Activated naive CD4-positive, alpha-beta T cell treated with anti-CD3 and anti-CD28 coated beads for 36 hours (primary cell): ENCODE results near the gene RBKS. TPM values are rescaled to one million over a fixed set of nuclear protein-coding genes. Genes with fewer than 3 reads are reported as not detected.
"Not testable (repeated sequence)": the region's sequence is repeated elsewhere in the genome, so short reads cannot be mapped to it uniquely, and the experiment has no call there.

Source experiments
- CTCF ChIA-PET: fragments of 350-600 bp; sonication (Branson Sonifier 250); formaldehyde crosslinking; loops from one replicate; lab custom pipeline; 2021; ENCODE audit warnings: antibody characterized with exemption; lab: Charles Lee
- DNase-seq: peaks from one replicate; pipeline ENCODE4 v3.0.0-alpha.2; 2020
- H3K27ac Mint-ChIP-seq: one replicate; pipeline ENCODE4 v1.8.0; 2021; ENCODE audit warnings: mild to moderate bottlenecking, mixed read lengths
- H3K27me3 Mint-ChIP-seq: one replicate; pipeline ENCODE4 v1.8.0; 2021; ENCODE audit warnings: low read depth, mixed read lengths
- H3K36me3 Mint-ChIP-seq: one replicate; pipeline ENCODE4 v1.8.0; 2021; ENCODE audit warnings: low read depth, mixed read lengths
- H3K4me1 Mint-ChIP-seq: one replicate; pipeline ENCODE4 v1.8.0; 2021; ENCODE audit warnings: low read depth, mixed read lengths
- H3K4me3 Mint-ChIP-seq: one replicate; pipeline ENCODE4 v1.8.0; 2021; ENCODE audit warnings: mild to moderate bottlenecking, moderate library complexity, mixed read lengths
- H3K9me3 Mint-ChIP-seq: one replicate; pipeline ENCODE4 v1.8.0; 2021; ENCODE audit warnings: mixed read lengths
- intact Hi-C: fragments of 100-400 bp; cut with micrococcal nuclease; formaldehyde crosslinking; loops from one replicate; pipeline ENCODE4 v1.15.1; 2023
- total RNA-seq, 2 experiments: library from RNA; stranded (reverse); gene quantifications; one replicate each; pipeline ENCODE4 v1.2.3, GENCODE V29; 2021

Gene RBKS
- total RNA-seq, 2 experiments from 2014 or later = 1.1 to 1.2 TPM

GRCh38 chr2:27781496-27781895, 108.7 kb downstream of the RBKS start:
- no peak overlapping the region for H3K27ac Mint-ChIP-seq
- H3K27me3 Mint-ChIP-seq = no peaks in the 10 kb centered on the region
- DNase-seq = no peak
- no peaks in the 10 kb centered on the region for H3K9me3 Mint-ChIP-seq
- peaks cover 17% of the 10 kb centered on the region for H3K4me1 Mint-ChIP-seq
- CTCF ChIA-PET = interaction anchor here (0.7 kb wide), 1 partner anchor 504 kb away, joined by 3 read pairs; no protein-coding TSS in a partner anchor
- no peak overlapping the region for H3K4me3 Mint-ChIP-seq
- peaks cover 9% of the 10 kb centered on the region for H3K36me3 Mint-ChIP-seq
- intact Hi-C loops = no loop called here

- H3K4me1 Mint-ChIP-seq = peaks cover 27% of the 10 kb centered on the region
- DNase-seq = no peak
- peak overlapping the region; percentile 62 for H3K27ac Mint-ChIP-seq
- H3K36me3 Mint-ChIP-seq = peaks cover 18% of the 10 kb centered on the region
- no peak overlapping the region for H3K4me3 Mint-ChIP-seq
- CTCF ChIA-PET = no interaction called here
- no peaks in the 10 kb centered on the region for H3K27me3 Mint-ChIP-seq
- no peaks in the 10 kb centered on the region for H3K9me3 Mint-ChIP-seq
- intact Hi-C loops = no loop called here
These were observed 110.7 kb downstream of the RBKS start for GRCh38 chr2:27779417-27780055.

- CTCF ChIA-PET = interaction anchor here (0.7 to 1.6 kb wide), 3 partner anchors 11 to 93 kb away, joined by 4 to 7 read pairs (median 4); no protein-coding TSS in a partner anchor
- DNase-seq = no peak
These were observed 113.5 kb downstream of the RBKS start for GRCh38 chr2:27776696-27777095.

GRCh38 chr2:27776097-27776496, 114.1 kb downstream of the RBKS start:
- peaks cover 21% of the 10 kb centered on the region for H3K36me3 Mint-ChIP-seq

More at GRCh38 chr2:27776696-27777095, 113.5 kb downstream of the RBKS start:
- H3K9me3 Mint-ChIP-seq = no peaks in the 10 kb centered on the region
- peaks cover 18% of the 10 kb centered on the region for H3K36me3 Mint-ChIP-seq
- H3K4me1 Mint-ChIP-seq = peaks cover 48% of the 10 kb centered on the region
- H3K27ac Mint-ChIP-seq = no peak overlapping the region
- H3K4me3 Mint-ChIP-seq = no peak overlapping the region
- H3K27me3 Mint-ChIP-seq = no peaks in the 10 kb centered on the region
- intact Hi-C loops = no loop called here

GRCh38 chr2:27773959-27774358, 116.2 kb downstream of the RBKS start:
- intact Hi-C loops = loop anchor here (2.0 to 5.0 kb wide), 2 partner anchors 117 to 678 kb away; partner anchors contain the start of genes BABAM2 and RBKS
- no peaks in the 10 kb centered on the region for H3K27me3 Mint-ChIP-seq
- no peak for DNase-seq
- H3K36me3 Mint-ChIP-seq = peaks cover 16% of the 10 kb centered on the region
- H3K4me1 Mint-ChIP-seq = peaks cover 48% of the 10 kb centered on the region
- H3K27ac Mint-ChIP-seq = no peak overlapping the region
- no peaks in the 10 kb centered on the region for H3K9me3 Mint-ChIP-seq
- CTCF ChIA-PET = no interaction called here
- H3K4me3 Mint-ChIP-seq = no peak overlapping the region

More at GRCh38 chr2:27776097-27776496, 114.1 kb downstream of the RBKS start:
- intact Hi-C loops = no loop called here
- Mint-ChIP-seq H3K27me3 (no peaks in the 10 kb centered on the region), H3K4me1 (peaks cover 50% of the 10 kb centered on the region), H3K4me3 (no peak overlapping the region), H3K9me3 (no peaks in the 10 kb centered on the region), H3K27ac (no peak overlapping the region)
- no peak for DNase-seq
- CTCF ChIA-PET = interaction anchor here (1.1 to 1.6 kb wide), 2 partner anchors 53 to 93 kb away, joined by 4 to 7 read pairs; no protein-coding TSS in a partner anchor

DNA sequence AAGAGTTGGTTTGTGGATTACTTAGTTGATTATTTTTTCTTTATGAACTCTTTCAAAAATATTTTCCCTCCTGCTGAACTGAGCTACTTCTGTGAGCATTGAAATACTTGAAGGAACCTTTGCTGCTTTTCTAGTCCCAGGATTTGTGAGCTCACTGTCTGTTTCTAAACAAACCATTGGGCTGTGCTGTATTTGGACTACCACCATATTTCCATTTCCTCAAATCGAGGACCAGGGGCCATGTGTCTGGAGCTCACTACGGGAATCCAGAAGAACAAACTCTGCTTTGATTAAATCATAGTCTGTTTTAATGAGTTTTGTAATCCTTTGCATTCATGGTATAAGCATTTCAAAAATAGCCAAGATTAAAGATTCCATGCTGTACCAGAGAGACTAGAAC, 117.4 kb downstream of the RBKS start:
- peak overlapping the region; percentile 70 for H3K4me3 Mint-ChIP-seq
- peaks cover 12% of the 10 kb centered on the region for H3K36me3 Mint-ChIP-seq
- CTCF ChIA-PET = interaction anchor here (0.6 to 2.4 kb wide), 7 partner anchors 50 to 814 kb away, joined by 3 to 7 read pairs (median 3); no protein-coding TSS in a partner anchor
- intact Hi-C loops = loop anchor here (2.0 to 5.0 kb wide), 2 partner anchors 118 to 679 kb away; partner anchors contain the start of genes BABAM2 and RBKS
- H3K27me3 Mint-ChIP-seq = no peaks in the 10 kb centered on the region
- DNase-seq = no peak
- H3K27ac Mint-ChIP-seq = peak overlapping the region; percentile 59
- peaks cover 41% of the 10 kb centered on the region for H3K4me1 Mint-ChIP-seq
- no peaks in the 10 kb centered on the region for H3K9me3 Mint-ChIP-seq

DNA sequence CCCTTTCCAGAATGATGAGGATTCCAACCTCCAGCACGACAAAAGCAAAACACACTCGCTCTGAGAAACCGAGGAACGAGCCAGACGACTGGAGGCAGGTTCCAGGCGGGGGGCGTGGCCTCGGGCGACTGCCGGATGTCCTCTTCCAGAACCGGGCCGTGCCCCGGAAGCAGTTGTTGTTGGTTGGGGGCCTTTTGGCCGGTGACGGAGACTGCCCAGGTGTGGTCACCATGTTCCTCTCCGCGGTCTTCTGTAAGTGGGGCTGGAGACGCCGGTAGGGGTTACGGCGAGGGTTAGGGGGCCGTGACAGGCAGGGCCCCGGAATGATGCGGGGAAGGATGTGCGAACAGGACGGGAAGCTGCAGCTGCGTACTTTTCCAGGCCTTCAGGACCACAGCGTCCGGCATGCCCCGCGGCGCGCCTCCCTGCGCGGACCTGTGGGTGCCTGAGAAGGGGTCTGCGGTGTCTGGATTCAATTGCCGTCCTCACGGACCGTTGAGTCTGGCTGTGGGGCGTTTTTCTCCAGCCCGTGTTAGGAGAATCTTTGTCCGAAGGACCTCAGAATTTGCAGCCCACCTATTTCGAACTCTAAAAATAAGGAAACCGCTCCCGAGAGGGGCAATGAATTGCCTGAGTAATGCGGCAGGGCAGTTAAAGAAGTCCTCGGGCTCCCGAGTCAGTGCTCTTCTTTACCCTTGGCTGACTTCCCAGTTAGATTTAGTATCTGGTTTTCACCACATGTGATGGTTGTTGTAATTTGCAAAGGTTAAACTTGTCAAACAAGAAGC, 118.4 kb downstream of the RBKS start, which contains the start of gene MRPL33:
TSS of gene MRPL33 (plus strand) at position 172 of the 788 bp plus-strand sequence. CDS start at position 231, 59 bp downstream.
- CTCF ChIA-PET = interaction anchor here (0.5 to 2.4 kb wide), 5 partner anchors 17 to 790 kb away, joined by 3 to 7 read pairs (median 3); no protein-coding TSS in a partner anchor

DNA sequence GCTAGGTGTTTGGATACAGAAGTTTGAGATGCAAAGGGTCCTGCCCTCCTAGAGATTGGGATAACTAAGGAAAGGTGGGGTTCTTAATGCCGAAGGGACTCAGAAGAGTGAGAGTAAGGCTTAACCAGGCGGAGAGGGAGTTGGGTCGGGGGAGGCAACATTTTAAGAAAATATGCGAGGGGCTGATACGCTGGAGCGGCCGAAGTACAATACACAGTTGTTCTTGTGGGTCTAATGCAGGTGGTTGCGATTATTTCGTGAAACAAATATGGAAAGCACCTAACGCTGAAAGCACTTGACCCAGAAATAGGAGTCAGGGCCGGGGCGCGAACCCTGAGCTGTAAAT, 119.0 kb downstream of the RBKS start:
- CTCF ChIA-PET = interaction anchor here (2.4 kb wide), 1 partner anchor 48 kb away, joined by 7 read pairs; no protein-coding TSS in a partner anchor
- Mint-ChIP-seq H3K4me3 (peak overlapping the region; percentile 98), H3K4me1 (peaks cover 34% of the 10 kb centered on the region), H3K36me3 (peaks cover 10% of the 10 kb centered on the region), H3K9me3 (no peaks in the 10 kb centered on the region), H3K27ac (peak overlapping the region; percentile 98), H3K27me3 (no peaks in the 10 kb centered on the region)
- intact Hi-C loops = loop anchor here (1.0 to 5.0 kb wide), 2 partner anchors 619 to 681 kb away; no protein-coding TSS in a partner anchor
- DNase-seq = no peak

More for the DNA sequence above, 118.4 kb downstream of the RBKS start, which contains the start of gene MRPL33:
- Mint-ChIP-seq H3K27ac (peak within 1 kb of the TSS; percentile 98), H3K36me3 (peaks cover 12% of the 10 kb centered on the region), H3K4me1 (peaks cover 36% of the 10 kb centered on the region), H3K4me3 (peak within 1 kb of the TSS; percentile 98), H3K27me3 (no peaks in the 10 kb centered on the region), H3K9me3 (no peaks in the 10 kb centered on the region)
- intact Hi-C loops = loop anchor here (1.0 to 5.0 kb wide), 3 partner anchors 119 to 681 kb away; partner anchors contain the start of genes BABAM2 and RBKS
- DNase-seq = peak; percentile 95

DNA sequence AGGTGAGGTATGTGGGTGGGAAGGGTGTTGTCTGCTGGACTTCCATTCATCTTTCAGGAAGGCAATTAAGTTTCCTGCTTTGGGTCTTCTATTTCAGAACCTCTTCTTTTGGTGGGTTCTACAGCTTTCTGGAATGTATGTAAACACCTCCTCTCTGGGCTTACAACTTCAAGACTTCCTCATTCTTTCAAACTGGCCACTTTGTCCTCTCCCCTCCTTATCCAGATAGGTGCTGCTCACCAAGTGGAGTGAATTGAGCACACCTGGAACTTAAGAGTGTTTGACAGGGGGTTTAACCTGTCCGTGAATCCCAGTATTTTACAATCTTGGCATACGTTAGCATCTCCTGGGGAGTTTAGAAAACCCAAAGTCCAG, 123.9 kb downstream of the RBKS start:
- H3K27ac Mint-ChIP-seq = no peak overlapping the region
- H3K4me1 Mint-ChIP-seq = peaks cover 14% of the 10 kb centered on the region
- intact Hi-C loops = no loop called here
- no peaks in the 10 kb centered on the region for H3K27me3 Mint-ChIP-seq
- CTCF ChIA-PET = no interaction called here
- H3K36me3 Mint-ChIP-seq = no peaks in the 10 kb centered on the region
- H3K4me3 Mint-ChIP-seq = peak overlapping the region; percentile 36
- no peak for DNase-seq
- no peaks in the 10 kb centered on the region for H3K9me3 Mint-ChIP-seq

GRCh38 chr2:27765621-27766286, 124.4 kb downstream of the RBKS start:
- Mint-ChIP-seq H3K4me1 (peaks cover 8% of the 10 kb centered on the region), H3K9me3 (no peaks in the 10 kb centered on the region)

DNA sequence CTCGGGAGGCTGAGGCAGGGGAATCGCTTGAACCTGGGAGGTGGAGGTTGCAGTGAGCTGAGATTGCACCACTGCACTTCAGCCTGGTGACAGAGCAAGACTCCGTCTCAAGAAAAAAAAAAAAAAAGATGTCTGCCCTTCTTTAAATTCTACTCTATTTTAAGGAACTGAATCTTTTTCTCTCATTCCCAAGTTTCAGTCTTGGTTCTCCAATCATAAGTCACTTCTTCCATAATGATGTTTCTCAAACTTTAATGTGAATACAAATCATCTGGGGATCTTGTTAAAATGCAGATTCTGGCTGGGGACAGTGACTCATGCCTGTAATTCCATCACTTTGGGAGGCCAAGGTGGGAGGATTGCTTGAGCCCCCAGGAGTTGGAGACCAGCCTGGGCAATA, 125.7 kb downstream of the RBKS start:
- CTCF ChIA-PET = interaction anchor here (0.8 kb wide), 1 partner anchor 637 kb away, joined by 3 read pairs; no protein-coding TSS in a partner anchor
- DNase-seq, H3K9me3 Mint-ChIP-seq, H3K36me3 Mint-ChIP-seq, intact Hi-C loops, H3K4me3 Mint-ChIP-seq, H3K4me1 Mint-ChIP-seq, H3K27ac Mint-ChIP-seq, H3K27me3 Mint-ChIP-seq: not testable (repeated sequence)

More at GRCh38 chr2:27765621-27766286, 124.4 kb downstream of the RBKS start:
- peak; percentile 45 for DNase-seq
- intact Hi-C loops = no loop called here
- no peaks in the 10 kb centered on the region for H3K27me3 Mint-ChIP-seq
- no peak overlapping the region for H3K27ac Mint-ChIP-seq
- no peaks in the 10 kb centered on the region for H3K36me3 Mint-ChIP-seq
- H3K4me3 Mint-ChIP-seq = peak overlapping the region; percentile 36
- CTCF ChIA-PET = interaction anchor here (0.8 kb wide), 1 partner anchor 636 kb away, joined by 3 read pairs; no protein-coding TSS in a partner anchor
